HG03095 (cell line): ENCODE data around the gene STX18.
"Not testable (repeated sequence)": the region's sequence is repeated elsewhere in the genome, so short reads cannot be mapped to it uniquely, and the experiment has no call there.

Experiments
- ATAC-seq: cut with Tn5 transposase; IDR thresholded peaks from one replicate; pipeline ENCODE4 v1.9.1; 2021; ENCODE audit warnings: moderate library complexity; ENCODE audit not compliant: unreplicated experiment

Gene STX18

GRCh38 chr4:4541661-4542570 is at the start of gene STX18:
TSS of gene STX18 (minus strand) at chr4:4542048. CDS start at chr4:4541964, 84 bp downstream.
- peak; percentile 77 for ATAC-seq

DNA sequence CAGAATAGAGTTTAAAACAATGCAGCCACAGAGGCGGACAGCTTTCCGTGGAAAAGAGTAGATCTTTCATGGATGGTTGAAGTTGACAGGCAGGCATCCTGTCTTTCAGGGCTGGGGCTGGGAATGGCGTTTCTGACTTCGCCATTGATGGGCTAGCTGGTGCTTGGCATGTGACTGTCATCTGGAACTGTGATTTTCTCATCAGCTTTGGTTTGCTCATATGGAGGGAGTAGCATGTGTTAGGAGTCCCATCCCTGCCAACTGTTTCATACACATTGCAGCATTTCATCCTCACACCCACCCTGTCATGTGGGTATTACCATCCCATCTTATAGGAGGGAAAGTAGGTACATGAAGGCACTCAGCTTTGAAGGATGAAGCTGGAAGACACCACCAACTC is 49.2 kb upstream of the STX18 start:
- no peak for ATAC-seq

DNA sequence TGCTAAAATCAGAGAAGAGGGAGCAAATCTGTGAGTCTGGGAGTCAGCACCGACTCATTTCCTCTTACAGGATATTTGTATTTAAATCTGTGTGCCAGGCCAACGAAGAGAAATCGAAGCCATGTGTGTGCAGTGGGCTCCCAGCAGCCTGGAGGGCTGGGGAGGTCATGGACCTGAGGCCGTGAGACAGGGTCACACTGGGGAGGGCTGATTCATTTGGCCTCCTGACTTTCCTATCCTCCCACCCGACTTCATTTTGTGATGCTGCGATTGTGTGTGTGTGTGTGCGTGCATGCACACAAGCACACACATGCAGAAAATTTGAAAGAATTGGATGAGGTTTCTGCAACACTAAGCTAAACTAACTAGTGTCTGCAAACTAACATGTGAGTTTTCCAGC is 48.7 kb upstream of the STX18 start:
- ATAC-seq: no peak

DNA sequence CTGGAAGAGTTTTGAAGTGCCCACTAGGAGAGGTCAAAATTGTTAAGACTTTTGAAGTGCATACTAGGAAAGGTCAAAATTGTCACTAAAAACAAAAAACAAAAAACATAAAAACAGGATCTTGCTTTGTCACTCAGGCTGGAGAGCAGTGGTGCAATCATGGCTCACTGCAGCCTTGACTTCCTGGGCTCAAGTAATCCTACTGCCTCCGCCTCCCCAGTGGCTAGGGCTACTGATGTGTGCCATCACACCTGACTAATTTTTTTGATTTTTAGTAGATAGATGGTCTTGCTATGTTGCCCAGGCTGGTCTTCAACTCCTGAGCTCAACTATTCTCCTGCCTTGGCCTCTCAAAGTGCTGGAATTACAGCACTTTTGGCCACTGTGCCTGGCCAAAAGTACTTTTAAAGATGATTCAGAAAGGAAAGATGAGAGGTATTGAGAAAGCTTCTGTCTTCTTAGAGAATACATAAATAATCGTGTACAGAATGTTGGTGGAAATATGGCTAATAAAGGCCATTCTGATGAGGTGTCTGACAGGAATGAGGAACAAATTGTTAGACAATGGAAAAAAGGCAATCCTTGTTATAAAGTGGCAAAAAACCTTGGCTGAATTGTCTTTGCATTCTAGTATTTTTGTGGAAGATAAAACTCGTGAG is 43.3 kb upstream of the STX18 start:
- ATAC-seq: no peak

GRCh38 chr4:4583606-4584005 is 41.8 kb upstream of the STX18 start:
- ATAC-seq: no peak

DNA sequence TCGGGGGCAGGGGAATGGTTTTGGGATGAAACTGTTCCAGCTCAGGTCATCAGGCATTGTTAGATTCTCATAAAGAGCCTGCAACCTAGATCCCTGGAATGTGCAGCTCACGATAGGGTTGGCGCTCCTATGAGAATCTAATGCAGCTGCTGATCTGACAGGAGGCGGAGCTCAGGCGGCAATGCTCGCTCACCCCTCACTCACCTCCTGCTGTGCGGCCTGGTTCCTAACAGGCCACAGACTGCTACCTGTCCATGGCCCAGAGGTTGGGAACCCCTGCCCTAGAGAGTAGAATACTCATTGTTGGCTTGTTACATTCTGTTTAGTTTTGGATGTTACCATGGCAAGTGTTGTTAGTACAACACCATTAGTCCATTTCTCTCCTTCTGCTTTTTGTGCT is 40.8 kb upstream of the STX18 start:
- no peak for ATAC-seq

GRCh38 chr4:4580494-4580893 is 38.6 kb upstream of the STX18 start:
- ATAC-seq: no peak

GRCh38 chr4:4578981-4579380 is 37.1 kb upstream of the STX18 start:
- no peak for ATAC-seq

DNA sequence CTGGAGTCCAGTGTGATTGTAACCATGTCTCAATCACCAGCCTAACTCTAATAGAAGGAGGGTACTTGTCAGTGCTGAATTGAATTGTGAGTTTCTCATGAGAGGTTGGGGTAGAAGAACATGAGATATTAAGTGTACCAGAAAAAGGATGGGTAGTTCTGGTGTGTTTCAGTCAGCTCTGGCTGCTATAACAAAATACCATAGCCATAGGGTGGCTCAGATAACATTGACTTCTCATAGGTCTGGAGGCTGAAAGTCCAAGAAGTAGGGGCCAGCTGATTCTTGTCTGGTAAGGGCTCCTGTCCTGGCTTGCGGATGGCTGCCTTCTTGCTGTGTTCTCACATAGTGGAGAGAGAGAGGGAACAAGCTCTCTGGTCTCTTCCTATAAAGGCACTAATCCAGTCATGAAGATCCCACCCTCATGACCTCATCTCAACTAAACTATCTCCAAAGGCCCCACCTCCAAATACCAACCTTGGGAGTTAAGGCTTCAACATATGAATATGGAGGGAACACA is 35.6 kb upstream of the STX18 start:
- no peak for ATAC-seq

DNA sequence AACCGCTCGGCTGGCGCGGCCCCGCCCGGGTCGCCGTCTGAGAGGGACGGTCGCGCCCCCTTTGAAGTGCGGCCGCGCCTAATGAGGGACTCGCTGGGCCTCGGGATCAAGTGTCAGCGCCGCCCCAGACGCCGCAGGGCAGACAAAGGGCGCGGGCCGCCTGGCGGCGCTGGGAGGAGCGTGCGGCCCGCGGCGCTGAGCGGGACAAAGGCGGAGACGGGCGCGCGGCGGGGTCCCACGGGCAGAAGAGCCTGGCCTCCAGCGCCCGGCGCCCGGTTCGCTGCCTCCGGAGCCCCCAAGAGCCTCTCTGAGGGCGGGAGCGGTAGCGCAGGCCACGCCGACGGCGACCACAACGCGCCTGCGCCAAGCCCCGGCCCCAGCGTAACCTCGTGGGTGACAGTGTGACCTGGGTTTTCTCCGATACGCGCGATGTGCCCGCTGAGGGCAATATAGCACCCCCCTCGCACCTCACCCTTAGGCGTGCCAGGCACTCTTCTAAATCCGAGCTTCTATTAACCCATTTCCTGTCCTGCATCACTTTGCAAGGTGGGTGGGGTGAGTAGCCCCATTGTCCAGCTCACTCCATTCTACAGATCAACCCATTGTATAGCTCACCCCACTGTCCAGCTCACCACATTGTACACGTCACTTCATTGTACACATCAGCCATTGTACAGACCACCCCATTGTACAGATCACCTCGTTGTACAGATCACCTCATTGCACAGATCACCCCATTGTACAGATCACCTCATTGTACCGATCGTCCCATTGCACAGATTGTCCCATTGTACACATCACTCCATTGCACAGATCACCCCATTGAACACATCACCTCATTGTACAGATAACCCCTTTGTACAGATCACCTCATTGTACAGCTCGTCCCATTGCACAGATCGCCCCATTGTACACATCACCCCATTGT is 33.7 kb upstream of the STX18 start:
- peak; percentile 70 for ATAC-seq

DNA sequence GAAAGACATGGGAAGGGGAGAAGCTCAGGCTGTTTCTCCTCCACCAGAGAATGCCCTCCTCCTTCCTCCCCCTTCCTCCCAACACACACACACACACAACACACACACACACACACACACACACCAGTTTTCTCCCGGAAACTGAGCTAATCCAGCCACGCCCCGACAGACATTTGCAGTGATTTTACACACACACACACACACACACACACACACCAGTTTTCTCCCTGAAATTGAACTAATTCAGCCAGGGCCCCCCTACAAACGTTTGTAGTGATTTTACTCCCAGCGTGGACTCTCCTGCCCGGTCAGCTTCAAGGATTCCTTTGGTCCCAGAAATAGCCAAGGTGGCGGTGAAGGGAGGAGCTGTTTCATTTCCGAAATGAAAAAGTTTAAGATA is 32.9 kb upstream of the STX18 start:
- ATAC-seq: no peak

DNA sequence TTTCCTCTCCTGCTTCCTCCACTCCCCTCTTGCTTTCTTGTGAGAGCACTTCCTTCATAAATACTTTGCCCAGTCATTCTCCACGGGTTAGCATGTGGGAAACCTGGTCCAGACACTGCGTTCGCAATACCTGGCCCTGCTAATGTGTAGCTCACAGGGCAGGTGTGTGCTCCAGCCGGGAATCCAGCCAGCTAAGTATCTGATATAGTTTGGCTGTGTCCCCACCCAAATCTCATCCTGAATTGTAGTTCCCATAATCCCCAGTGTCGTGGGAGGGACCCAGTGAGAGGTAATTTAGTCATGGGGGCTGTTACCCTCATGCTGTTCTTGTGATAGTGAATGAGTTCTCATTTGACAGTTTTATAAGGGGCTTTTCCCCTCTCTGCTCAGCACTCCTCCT is 32.2 kb upstream of the STX18 start:
- no peak for ATAC-seq

- no peak for ATAC-seq
Measured at GRCh38 chr4:4572821-4573220, 31.0 kb upstream of the STX18 start.

- ATAC-seq: not testable (repeated sequence)
Measured at GRCh38 chr4:4569861-4570260, 28.0 kb upstream of the STX18 start.

- ATAC-seq: no peak
Measured at GRCh38 chr4:4568806-4569427, 27.1 kb upstream of the STX18 start.

DNA sequence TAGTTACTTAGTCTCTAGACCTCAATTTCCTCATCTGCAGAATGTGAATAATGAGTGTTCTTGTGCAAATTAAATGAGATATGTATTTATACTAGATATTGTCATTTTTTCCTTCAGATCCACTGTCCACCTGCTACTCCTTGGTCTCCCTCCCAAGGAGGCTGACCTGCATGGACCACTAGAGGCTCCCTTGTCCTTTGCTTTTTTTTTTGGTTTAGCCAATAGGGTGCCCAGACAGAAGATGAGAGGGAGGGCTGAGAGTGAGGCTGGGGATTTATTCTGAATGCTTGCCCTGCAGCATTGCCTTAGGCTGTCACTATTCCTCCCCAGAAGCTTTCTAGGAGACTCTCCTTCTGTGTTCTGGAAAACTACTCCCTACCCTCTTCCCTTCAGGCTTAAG is 24.5 kb upstream of the STX18 start:
- not testable (repeated sequence) for ATAC-seq

DNA sequence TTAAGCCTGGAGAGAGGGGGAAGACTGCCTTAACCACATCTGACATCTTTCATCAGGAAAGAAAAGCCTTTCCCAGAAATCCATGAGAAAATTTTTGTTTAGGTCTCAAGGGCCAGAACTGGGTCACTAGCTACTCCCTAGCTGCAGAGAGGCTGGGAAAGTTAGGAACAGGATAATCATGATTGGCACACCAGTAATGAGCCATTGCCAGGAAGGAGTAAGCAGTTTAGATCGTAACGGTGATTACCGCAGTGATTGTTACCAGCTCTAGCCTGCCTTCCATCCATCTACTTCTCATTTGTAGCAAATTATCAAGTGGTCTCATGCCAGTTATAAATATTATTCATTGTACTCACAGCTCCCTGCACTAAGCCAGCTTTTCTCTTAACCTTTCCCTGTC is 22.7 kb upstream of the STX18 start:
- no peak for ATAC-seq

GRCh38 chr4:4560642-4561041 is 18.8 kb upstream of the STX18 start:
- no peak for ATAC-seq

DNA sequence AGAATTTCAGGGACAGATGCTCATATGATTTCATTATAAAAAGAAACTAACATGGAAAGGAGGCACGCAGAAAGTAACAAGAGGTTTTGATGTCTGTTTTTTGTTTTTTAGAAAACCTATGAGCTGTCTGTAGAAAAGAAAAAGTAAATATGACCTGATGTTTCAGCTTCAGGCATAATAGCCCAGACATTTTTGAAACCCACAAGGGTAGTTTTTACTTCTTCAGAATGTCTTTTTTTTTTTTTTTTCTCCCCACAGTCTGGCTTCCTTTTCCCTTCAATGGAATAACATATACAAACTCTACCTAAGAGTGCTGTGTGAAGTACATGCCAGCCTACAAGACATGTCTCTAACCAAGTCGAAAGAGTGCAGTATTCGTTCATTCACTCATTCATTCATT is 18.3 kb upstream of the STX18 start:
- no peak for ATAC-seq

DNA sequence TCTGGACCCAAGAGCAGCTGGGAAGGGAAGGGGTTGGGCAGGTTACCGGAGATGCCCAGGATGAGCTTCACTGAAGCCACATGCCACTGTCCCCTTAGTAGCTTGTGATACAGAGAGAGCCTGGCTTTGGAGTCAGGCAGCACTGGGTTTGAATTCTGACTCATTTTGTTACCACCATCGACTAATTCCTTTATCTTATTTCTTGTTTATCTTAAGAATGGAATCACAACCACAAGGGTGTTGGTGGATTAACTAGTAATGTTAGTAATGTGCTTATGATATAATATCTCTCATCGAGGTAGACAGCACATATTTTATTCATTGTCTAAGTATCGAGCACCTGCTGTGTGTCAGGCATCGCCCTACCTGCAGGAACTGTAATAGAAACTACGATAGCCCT is 17.7 kb upstream of the STX18 start:
- no peak for ATAC-seq

DNA sequence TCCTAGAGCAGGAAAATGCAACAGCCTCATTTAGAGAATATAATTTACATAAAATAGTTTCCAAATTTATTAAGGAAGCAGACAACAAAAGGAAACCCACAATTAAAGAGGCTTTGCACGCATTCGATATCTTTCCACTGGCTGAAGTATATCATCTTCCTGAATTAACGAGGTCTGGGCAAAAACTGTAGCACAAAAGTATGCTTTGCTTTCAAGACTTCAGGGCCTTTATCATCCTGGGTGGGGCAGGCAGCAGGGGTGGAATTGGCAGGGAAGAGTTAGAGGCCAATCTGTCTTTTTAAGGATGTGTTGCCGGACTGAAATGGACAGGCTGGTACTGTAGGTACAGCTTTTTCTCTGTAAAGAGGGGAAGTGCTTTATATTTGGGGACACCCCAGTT is 17.0 kb upstream of the STX18 start:
- ATAC-seq: no peak
